Right lobe of liver (tissue), 4 donors: ENCODE data around the gene BCO2.
A peak's percentile ranks its signal among the peaks of the same experiment; 100 is the strongest.

Source experiments
- CTCF ChIP-seq, 4 donors: fragments of 200-600 bp in 3 of 4; fragments of 450-650 bp in 1 of 4; IDR thresholded peaks; one replicate each; pipeline versions ENCODE4 v1.5.1 to v1.8.0; 2016 to 2022; ENCODE audit warnings: antibody characterized with exemption in 4 of 4, mild to moderate bottlenecking in 2 of 4
- POLR2A ChIP-seq: fragments of 450-650 bp; IDR thresholded peaks from one replicate; pipeline ENCODE4 v1.6.1; 2017; ENCODE audit warnings: antibody characterized with exemption, mild to moderate bottlenecking
- donor health status: DM: no; HTN: no; CAD: no.
- donor health status: DM: no; HTN: no; CAD: no.
- donor health status: DM: no; HTN: yes; CAD: no.

DNA sequence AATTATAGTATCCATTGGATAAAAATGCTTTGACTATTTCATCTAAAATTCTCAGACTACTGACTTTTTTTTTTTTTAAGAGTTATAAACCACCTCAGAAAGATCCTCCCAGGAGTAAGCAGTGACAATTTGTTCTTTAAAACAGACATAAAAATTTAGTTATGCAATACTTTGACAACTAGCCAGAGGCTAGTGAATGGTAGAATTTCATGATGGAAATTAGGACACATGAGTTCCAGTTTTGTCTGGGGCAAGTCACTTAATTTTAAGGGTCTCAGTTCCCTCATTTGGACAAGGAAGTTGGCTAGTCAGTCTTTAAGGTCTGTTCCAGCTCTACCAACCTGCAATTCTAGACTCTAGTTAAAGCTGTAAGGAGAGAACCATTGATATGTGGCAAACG lies 14.3 kb upstream of the BCO2 start:
- TF ChIP-seq POLR2A, result peak; percentile 26
- TF ChIP-seq CTCF (IDR thresholded peaks at IDR 0.05), result no peak
